HepG2 (cell line): ENCODE measurements around the gene SAMD10. TPM values are rescaled to one million over a fixed set of nuclear protein-coding genes. Genes with fewer than 3 reads are reported as not detected.

Experiments
- GFI1 ChIP-seq: sonication (generic); formaldehyde crosslinking; IDR thresholded peaks from 2 replicates; pipeline ENCODE4 v1.5.0; 2020; ENCODE audit warnings: missing genetic modification reagents, mild to moderate bottlenecking, borderline replicate concordance
- KLF13 ChIP-seq: sonication (generic); formaldehyde crosslinking; IDR thresholded peaks from 2 replicates; pipeline ENCODE4 v1.4.0; 2020; ENCODE audit warnings: mild to moderate bottlenecking, missing genetic modification reagents
- PHF20 ChIP-seq: sonication (generic); formaldehyde crosslinking; IDR thresholded peaks from 2 replicates; pipeline ENCODE4 v1.5.0; 2020; ENCODE audit warnings: mild to moderate bottlenecking, missing genetic modification reagents
- PHF21A ChIP-seq: sonication (generic); formaldehyde crosslinking; IDR thresholded peaks from 2 replicates; pipeline ENCODE4 v1.5.0; 2020; ENCODE audit warnings: mild to moderate bottlenecking, missing genetic modification reagents
- ZFX ChIP-seq: sonication (generic); formaldehyde crosslinking; IDR thresholded peaks from 2 replicates; pipeline ENCODE4 v1.4.0; 2020; ENCODE audit warnings: mild to moderate bottlenecking, low read depth, missing genetic modification reagents, moderate library complexity
- ZNF136 ChIP-seq: sonication (generic); formaldehyde crosslinking; IDR thresholded peaks from 2 replicates; pipeline ENCODE4 v1.8.1; 2022; ENCODE audit warnings: low read depth, mild to moderate bottlenecking, moderate library complexity, missing genetic modification reagents
- ZNF207 ChIP-seq: fragments of 450-650 bp; IDR thresholded peaks from 2 replicates; pipeline ENCODE4 v1.6.1; 2016; ENCODE audit warnings: antibody characterized with exemption, borderline replicate concordance
- ZNF234 ChIP-seq: sonication (generic); formaldehyde crosslinking; conservative IDR thresholded peaks from 2 replicates; pipeline ENCODE4 v1.5.1; 2020; ENCODE audit warnings: mild to moderate bottlenecking, missing genetic modification reagents
- ZNF451 ChIP-seq: sonication (generic); formaldehyde crosslinking; IDR thresholded peaks from 2 replicates; pipeline ENCODE4 v1.5.0; 2020; ENCODE audit warnings: mild to moderate bottlenecking, missing genetic modification reagents
- ZNF564 ChIP-seq: sonication (generic); formaldehyde crosslinking; IDR thresholded peaks from 2 replicates; pipeline ENCODE4 v1.8.1; 2023; ENCODE audit warnings: mild to moderate bottlenecking, missing genetic modification reagents
- ZNF737 ChIP-seq: sonication (generic); formaldehyde crosslinking; IDR thresholded peaks from 2 replicates; pipeline ENCODE4 v1.5.0; 2020; ENCODE audit warnings: missing genetic modification reagents, mild to moderate bottlenecking, borderline replicate concordance
- ZNF83 ChIP-seq: sonication (generic); formaldehyde crosslinking; IDR thresholded peaks from 2 replicates; pipeline ENCODE4 v1.4.0; 2020; ENCODE audit warnings: missing genetic modification reagents, mild to moderate bottlenecking, borderline replicate concordance
- ZSCAN25 ChIP-seq: sonication (generic); formaldehyde crosslinking; IDR thresholded peaks from 2 replicates; pipeline ENCODE4 v1.8.0; 2022; ENCODE audit warnings: mild to moderate bottlenecking, missing genetic modification reagents
- ZSCAN30 ChIP-seq: sonication (generic); formaldehyde crosslinking; IDR thresholded peaks from 2 replicates; pipeline ENCODE4 v1.5.0; 2020; ENCODE audit warnings: mild to moderate bottlenecking, missing genetic modification reagents
- polyA plus RNA-seq, 8 experiments: library from polyadenylated mRNA; depleted of rRNA in 3 of 8; stranded (reverse) in 7 of 8; unstranded in 1 of 8; fragments of >200 nt; fragmentation: Illumina TruSeq in 4 of 8; extraction: Trizol in 4 of 8; gene quantifications; 2 replicates each; pipeline versions ENCODE4 v1.2.1 to v1.2.3, GENCODE V29; 2011 to 2016; ENCODE audit warnings: low read depth in 4 of 8, missing spikeins in 1 of 8, mixed read lengths in 1 of 8; ENCODE audit not compliant: insufficient read depth in 1 of 8
- total RNA-seq, 5 experiments: library from RNA; depleted of rRNA; stranded (reverse); fragments of >200 nt; fragmentation: Illumina TruSeq; extraction: Trizol; gene quantifications; 2 replicates each; pipeline ENCODE4 v1.2.3, GENCODE V29; 2016; ENCODE audit warnings: low read depth in 1 of 5
- TF ChIP-seq, protein P1 (sequence below), 2 experiments: sonication (generic) in 1 of 2; formaldehyde crosslinking in 1 of 2; IDR thresholded peaks; 2 replicates each; pipeline versions ENCODE4 v1.4.0 to v1.6.1; 2018 to 2020; ENCODE audit warnings: missing genetic modification reagents in 2 of 2, borderline replicate concordance in 1 of 2, low read depth in 1 of 2, mild to moderate bottlenecking in 1 of 2, missing biosample characterization in 1 of 2
- TF ChIP-seq, protein P2 (sequence below): sonication (generic); formaldehyde crosslinking; IDR thresholded peaks from 2 replicates; pipeline ENCODE4 v1.5.0; 2020; ENCODE audit warnings: mild to moderate bottlenecking, missing genetic modification reagents
- TF ChIP-seq, protein P3 (sequence below): sonication (generic); formaldehyde crosslinking; IDR thresholded peaks from 2 replicates; pipeline ENCODE4 v1.4.0; 2020; ENCODE audit warnings: missing genetic modification reagents, mild to moderate bottlenecking, borderline replicate concordance
- TF ChIP-seq, protein P4 (sequence below): sonication (generic); formaldehyde crosslinking; IDR thresholded peaks from 2 replicates; pipeline ENCODE4 v1.5.0; 2020; ENCODE audit warnings: mild to moderate bottlenecking, missing genetic modification reagents
- TF ChIP-seq, protein P5 (sequence below): sonication (generic); formaldehyde crosslinking; IDR thresholded peaks from 2 replicates; pipeline ENCODE4 v1.8.0; 2022; ENCODE audit warnings: low read depth, missing genetic modification reagents

Gene SAMD10
- total and polyA plus RNA-seq, 2 of the 13 experiments (the other 11 are each of a cell fraction or from before 2014, with no cell fraction given): 6.1 to 11.0 TPM

DNA sequence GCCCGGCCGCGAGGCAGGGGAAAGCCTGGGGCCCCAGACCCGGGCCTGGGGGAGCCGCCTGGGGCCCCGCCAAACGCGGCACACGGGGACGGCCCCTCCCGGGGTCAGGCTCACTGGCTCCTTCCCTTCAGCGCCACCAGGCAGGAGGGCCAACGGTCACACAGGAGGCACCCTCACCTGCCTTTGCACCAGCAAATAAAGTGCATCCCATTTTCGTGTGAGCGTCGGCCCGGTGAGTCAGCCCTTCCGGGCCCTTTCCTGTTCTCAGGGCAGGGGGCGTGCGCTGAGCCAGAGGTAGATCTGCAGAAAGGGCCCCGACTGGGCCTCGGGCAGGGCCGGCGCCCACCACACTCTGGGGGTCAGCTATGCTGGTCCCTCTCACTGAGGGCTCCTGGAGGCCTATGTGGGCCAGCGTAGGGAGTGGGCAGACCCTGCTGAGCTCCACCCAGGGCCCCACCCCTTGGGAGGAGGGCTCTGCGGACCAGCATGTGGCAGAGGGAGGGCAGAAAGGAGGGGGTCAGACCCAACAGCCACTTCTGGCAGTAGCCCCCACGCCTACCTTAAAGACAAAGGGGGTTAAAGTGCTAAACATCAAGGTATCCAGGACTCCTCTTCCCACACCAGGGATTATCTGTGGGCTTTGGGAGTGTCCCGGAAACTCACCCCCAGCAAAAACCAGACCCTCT is 22.3 kb downstream of the SAMD10 start (continued):
- TF ChIP-seq, protein P1, sequence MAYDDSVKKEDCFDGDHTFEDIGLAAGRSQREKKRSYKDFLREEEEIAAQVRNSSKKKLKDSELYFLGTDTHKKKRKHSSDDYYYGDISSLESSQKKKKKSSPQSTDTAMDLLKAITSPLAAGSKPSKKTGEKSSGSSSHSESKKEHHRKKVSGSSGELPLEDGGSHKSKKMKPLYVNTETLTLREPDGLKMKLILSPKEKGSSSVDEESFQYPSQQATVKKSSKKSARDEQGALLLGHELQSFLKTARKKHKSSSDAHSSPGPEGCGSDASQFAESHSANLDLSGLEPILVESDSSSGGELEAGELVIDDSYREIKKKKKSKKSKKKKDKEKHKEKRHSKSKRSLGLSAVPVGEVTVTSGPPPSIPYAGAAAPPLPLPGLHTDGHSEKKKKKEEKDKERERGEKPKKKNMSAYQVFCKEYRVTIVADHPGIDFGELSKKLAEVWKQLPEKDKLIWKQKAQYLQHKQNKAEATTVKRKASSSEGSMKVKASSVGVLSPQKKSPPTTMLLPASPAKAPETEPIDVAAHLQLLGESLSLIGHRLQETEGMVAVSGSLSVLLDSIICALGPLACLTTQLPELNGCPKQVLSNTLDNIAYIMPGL (CRISPR knock-in tag; IDR thresholded peaks at IDR 0.05; ENCODE audit: borderline replicate concordance in 1 of 2, low read depth in 1 of 2): peak in 1 of 2 experiments; percentile 62; a peak in 3 of 4 replicates
- TF ChIP-seq ZNF83 (CRISPR knock-in tag) (peak; percentile 96), ZNF136 (CRISPR knock-in tag) (no peak), GFI1 (CRISPR knock-in tag) (no peak), ZNF451 (0 out of 2 replicates have a peak, but pooled peaks have one; percentile 14), ZFX (CRISPR knock-in tag) (peak; percentile 98), KLF13 (CRISPR knock-in tag) (0 out of 2 replicates have a peak, but pooled peaks have one; percentile 14), ZNF234 (CRISPR knock-in tag) (0 out of 2 replicates have a peak, but pooled peaks have one; percentile 15), ZNF207 (no peak), PHF20 (CRISPR knock-in tag) (no peak), PHF21A (CRISPR knock-in tag) (no peak), ZNF737 (no peak), ZSCAN25 (peak; percentile 67), ZNF564 (peak; percentile 35), ZSCAN30 (peak; percentile 89; the same call in 1 of the 2 replicates)
- TF ChIP-seq, protein P2, sequence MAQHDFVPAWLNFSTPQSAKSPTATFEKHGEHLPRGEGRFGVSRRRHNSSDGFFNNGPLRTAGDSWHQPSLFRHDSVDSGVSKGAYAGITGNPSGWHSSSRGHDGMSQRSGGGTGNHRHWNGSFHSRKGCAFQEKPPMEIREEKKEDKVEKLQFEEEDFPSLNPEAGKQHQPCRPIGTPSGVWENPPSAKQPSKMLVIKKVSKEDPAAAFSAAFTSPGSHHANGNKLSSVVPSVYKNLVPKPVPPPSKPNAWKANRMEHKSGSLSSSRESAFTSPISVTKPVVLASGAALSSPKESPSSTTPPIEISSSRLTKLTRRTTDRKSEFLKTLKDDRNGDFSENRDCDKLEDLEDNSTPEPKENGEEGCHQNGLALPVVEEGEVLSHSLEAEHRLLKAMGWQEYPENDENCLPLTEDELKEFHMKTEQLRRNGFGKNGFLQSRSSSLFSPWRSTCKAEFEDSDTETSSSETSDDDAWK: no peak
- TF ChIP-seq, protein P3, sequence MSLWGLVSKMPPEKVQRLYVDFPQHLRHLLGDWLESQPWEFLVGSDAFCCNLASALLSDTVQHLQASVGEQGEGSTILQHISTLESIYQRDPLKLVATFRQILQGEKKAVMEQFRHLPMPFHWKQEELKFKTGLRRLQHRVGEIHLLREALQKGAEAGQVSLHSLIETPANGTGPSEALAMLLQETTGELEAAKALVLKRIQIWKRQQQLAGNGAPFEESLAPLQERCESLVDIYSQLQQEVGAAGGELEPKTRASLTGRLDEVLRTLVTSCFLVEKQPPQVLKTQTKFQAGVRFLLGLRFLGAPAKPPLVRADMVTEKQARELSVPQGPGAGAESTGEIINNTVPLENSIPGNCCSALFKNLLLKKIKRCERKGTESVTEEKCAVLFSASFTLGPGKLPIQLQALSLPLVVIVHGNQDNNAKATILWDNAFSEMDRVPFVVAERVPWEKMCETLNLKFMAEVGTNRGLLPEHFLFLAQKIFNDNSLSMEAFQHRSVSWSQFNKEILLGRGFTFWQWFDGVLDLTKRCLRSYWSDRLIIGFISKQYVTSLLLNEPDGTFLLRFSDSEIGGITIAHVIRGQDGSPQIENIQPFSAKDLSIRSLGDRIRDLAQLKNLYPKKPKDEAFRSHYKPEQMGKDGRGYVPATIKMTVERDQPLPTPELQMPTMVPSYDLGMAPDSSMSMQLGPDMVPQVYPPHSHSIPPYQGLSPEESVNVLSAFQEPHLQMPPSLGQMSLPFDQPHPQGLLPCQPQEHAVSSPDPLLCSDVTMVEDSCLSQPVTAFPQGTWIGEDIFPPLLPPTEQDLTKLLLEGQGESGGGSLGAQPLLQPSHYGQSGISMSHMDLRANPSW (CRISPR knock-in tag): no peak
- TF ChIP-seq, protein P4, sequence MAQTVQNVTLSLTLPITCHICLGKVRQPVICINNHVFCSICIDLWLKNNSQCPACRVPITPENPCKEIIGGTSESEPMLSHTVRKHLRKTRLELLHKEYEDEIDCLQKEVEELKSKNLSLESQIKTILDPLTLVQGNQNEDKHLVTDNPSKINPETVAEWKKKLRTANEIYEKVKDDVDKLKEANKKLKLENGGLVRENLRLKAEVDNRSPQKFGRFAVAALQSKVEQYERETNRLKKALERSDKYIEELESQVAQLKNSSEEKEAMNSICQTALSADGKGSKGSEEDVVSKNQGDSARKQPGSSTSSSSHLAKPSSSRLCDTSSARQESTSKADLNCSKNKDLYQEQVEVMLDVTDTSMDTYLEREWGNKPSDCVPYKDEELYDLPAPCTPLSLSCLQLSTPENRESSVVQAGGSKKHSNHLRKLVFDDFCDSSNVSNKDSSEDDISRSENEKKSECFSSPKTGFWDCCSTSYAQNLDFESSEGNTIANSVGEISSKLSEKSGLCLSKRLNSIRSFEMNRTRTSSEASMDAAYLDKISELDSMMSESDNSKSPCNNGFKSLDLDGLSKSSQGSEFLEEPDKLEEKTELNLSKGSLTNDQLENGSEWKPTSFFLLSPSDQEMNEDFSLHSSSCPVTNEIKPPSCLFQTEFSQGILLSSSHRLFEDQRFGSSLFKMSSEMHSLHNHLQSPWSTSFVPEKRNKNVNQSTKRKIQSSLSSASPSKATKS (CRISPR knock-in tag): no peak
- TF ChIP-seq, protein P5, sequence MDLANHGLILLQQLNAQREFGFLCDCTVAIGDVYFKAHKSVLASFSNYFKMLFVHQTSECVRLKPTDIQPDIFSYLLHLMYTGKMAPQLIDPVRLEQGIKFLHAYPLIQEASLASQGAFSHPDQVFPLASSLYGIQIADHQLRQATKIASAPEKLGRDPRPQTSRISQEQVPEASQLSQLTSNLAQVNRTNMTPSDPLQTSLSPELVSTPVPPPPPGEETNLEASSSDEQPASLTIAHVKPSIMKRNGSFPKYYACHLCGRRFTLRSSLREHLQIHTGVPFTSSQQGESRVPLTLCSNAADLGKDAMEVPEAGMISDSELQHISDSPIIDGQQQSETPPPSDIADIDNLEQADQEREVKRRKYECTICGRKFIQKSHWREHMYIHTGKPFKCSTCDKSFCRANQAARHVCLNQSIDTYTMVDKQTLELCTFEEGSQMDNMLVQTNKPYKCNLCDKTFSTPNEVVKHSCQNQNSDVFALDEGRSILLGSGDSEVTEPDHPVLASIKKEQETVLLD (CRISPR knock-in tag): no peak
